NCI-H226 (cell line): ENCODE measurements around the gene SOX1.

Source experiments
- DNase-seq: peaks from one replicate; pipeline ENCODE4 v3.0.0-alpha.2; 2015

SOX1 gene

DNA sequence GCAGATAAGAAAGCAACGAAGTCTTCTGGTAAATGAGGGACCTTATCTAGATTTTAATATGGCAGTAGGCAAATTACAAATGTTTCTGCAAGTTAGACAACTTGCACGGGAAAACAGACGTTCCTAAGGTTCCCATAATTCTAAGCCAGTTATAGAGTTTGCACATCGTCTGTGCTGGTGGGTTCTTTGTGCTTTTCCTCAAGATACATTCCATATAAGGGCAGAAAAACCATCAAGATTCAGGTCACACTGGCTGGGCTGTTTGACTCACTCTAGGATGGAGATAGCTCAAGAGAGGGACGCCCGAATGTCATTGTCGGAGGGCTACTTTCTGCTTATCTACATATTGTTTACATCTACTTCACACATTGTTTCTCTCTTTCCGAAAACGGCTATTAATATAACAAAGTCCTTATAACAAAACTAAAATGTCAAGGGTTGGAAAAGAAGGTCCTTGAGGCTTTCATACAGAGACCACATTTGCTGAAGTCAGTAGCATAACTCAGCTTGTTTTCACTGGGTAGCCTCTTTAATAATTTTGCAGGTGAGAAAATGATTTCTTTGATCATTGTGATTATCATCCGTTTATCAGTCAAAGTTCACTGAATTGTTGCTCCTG lies 44.4 kb downstream of the SOX1 start:
- no peak for DNase-seq

DNA sequence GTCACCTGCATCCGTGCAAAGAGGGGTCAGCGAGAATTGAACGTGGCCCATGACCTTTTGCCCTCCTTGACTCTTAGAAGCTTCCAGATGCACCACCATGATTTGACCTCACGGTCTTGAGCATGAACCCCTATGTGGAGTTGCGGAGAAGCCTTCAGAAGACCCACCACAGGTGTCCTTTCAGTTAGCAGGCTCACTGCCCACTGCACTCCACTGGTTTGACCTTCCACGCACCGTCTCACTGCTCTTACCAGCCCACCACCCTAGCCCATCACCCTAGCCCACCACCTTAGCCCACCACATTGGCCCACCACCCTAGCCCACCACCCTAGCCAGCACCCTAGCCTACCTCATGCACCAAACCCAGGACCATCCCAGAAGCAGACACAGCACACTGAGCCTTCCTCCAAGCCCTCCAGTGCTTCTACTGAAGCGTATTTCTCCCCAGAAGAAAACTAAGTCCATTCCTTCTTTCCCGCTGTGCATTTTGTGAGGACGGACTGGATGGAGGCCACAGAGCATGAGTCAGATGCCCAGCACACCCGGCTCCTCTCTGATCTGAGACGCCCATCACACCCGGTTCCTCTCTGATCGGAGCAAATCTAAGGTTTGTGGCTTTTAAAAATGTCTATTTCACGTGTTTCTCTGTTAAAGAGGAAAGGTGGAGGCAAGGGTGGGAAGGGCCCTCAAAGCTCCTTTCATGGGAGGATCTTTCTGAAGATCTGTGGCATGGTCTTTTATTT lies 45.8 kb downstream of the SOX1 start:
- no peak for DNase-seq

DNA sequence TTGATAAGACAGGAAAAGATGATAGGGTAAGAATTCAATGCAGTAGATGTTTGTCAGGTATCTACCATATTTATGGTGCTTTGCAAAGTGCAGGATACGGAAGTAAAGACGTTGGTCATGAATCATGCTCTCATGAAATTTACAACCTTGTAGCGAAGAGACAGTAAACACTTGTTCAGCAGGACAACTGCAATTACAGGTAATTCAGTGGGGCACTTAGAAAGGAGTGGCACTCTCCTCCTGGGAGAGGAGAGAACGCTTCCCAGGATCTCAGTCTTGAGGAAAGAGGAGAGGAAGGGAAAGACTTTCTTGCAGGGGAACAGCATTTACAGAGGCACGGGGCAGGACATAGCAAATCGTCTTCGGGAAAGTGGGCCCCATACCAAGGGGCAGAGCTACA lies 46.4 kb downstream of the SOX1 start:
- DNase-seq, result no peak

DNA sequence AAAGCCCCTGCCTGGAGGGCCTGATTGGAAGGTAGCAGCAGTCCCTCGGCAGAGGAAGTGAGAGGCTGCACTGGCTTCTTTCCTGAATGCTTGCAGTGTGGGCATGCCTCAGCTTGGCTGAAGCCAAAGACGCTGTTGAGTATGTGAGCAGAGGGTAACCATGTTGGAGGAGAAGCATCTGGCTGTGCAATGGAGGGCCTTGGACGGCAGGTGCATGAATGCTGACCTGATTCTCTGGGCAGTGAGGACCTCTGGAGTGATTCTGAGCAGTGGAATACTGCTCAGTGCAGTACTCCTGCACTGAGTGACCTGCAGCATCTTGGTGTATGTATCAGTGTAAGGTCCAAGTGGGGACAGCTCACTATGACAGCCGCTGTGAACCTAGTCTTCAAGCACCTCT lies 46.9 kb downstream of the SOX1 start:
- DNase-seq, result no peak

DNA sequence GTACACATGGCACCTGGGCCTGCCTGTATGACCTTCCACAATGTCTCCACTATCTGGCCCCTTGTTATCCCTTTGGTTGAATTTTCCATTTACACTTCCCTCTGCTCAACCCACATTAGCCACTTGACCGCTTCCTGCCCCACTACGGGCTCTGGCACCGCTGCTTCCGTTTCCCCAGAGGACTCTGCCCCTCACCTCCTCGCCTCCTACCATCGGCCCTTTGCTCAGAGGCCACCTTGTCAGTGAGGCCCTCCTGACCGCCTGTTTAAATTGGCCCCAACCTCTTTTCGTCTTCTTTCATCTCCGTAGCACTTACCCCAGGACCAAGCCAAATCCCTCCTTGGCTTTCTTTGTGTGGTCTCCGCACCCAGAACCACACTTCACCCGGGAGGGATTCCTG lies 47.4 kb downstream of the SOX1 start:
- DNase-seq, result no peak

GRCh38 chr13:112115403-112116091 lies 48.6 kb downstream of the SOX1 start:
- no peak for DNase-seq

DNA sequence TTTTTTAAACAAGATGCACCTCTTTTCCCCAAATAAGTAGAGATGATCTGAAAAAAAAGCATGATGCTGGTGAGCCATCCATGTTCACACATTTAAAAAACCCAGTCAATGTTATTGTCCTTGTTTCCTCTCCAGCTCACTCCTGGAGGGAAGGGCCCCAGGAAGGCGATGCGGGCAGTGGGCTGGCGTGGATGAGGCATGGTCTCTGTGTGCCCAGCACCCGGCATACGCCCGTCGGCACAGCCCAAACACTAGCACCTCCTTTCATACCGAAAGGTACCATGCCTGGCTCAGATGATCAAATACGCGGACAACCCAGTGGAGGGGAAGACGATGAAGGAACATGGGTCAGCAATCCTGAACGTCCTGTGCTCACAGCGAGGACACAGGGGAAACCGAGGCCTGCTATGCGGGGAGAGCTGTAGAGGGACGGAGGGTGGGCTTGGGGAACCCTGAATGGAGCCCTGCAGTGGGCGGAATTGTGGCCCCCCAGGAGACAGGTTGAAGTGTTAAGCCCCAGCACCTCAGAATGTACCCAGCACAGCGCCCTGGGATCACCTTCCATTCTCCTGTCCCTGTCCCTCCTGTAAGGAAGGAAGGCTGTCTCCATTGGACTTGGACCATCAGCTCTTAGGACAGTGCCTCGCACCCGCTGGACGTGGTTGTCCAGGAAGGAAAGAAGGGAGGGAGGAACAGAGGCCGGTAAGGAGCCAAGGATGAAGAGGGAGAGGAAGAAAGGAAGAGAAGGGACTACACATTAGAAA lies 49.4 kb downstream of the SOX1 start:
- DNase-seq, result no peak

DNA sequence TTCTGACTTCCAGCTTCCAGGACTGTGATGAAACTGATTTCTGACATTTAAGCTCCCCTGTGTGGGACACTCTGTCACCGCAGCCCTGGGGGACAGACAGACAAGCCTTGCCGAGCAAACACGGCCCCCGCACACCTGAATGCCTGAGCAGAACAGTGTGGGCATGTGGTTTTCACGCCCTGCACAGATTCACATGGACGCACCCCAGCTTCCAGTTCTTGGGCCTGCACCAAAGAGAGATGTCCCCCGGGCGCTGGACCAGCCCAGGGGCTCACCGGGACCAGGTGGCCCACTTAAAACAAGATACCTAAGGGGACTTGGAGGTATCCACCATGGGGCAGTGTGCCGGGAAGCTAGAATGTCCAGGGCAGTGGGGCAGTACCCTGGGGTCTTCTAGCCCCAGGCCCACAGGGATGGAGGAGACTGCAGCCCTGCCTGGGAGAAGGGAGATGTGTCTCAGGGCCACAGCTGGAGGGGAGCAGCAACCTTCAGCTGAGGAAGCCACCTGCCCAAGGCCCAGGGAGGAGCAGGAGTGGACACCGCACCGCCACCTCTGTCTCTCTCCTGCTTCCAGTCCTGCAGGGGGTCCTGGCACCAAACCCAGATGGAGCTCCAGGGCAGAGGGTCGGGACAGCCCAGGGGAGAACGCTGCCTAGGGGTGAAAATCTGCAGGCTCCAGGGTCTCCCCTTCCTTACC lies 50.5 kb downstream of the SOX1 start:
- DNase-seq, result no peak

- DNase-seq, result no peak
Measured at GRCh38 chr13:112117955-112118302, 51.0 kb downstream of the SOX1 start.

- DNase-seq, result no peak
Measured at GRCh38 chr13:112118451-112119064, 51.6 kb downstream of the SOX1 start.

- DNase-seq, result no peak
Measured at GRCh38 chr13:112119192-112120030, 52.5 kb downstream of the SOX1 start.

- no peak for DNase-seq
Measured at GRCh38 chr13:112120031-112120373, 53.1 kb downstream of the SOX1 start.
